ENCODE results near the gene ARHGAP32.

ARHGAP32 gene

DNA sequence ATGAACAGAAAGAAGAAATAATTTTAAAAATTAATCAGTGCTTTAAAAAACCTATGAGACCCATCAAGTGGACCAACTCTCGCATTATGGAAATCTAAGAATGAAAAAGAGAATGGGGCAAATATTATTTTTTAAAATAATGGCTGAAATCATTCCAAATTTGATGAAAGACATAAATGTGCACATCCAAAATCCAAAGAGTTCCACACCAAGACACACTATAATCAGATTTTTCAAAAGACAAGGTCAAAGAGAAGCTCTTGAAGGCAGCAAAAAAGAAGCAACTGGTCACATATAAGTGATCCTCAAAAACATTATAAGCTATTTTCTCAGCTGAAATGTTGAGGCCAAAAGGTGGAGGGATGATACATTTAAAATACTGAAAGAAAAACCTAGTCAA lies 85.3 kb downstream of the ARHGAP32 start:
- H2BK5ac ChIP-seq (ENCODE audit: low read depth, low read length, poor library complexity): no peak overlapping the region
- WGBS (ENCODE audit: extremely low coverage, insufficient coverage, insufficient read length): no CpG with 5 or more reads among the region's 1 CpG
- no peak overlapping the region for H2AK5ac ChIP-seq (ENCODE audit: low read length)

DNA sequence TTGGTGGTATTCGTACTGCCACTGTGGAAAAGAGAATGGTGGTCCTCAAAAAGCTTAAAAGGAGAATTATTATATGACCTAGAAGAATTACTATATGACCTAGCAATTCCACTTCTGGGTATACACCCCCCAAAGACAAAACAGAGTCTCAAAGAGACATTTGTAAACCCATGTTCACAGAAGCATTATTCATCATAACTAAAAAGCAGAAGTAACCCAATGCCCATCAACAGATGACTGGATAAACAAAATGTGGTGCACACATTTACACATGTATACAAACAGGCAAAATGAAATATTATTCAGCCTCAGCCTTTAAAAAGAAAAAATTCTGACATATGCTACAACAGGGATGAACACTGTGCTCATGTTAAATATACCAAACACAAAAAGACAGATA lies 89.4 kb downstream of the ARHGAP32 start:
- Histone ChIP-seq H3K27me3 (ENCODE audit: insufficient read depth, low read length) (no peaks in the 10 kb centered on the region), H3K4me3 (ENCODE audit: low read depth, low read length) (no peak overlapping the region), H3K23ac (ENCODE audit: low read length) (no peak overlapping the region), H3K9me3 (ENCODE audit: insufficient read depth, low read depth, low read length) (peaks cover 3% of the 10 kb centered on the region), H2BK5ac (ENCODE audit: low read depth, low read length, poor library complexity) (no peak overlapping the region), H3K4me1 (ENCODE audit: control insufficient read depth in 1 of 2, insufficient read depth in 2 of 2, low read length in 2 of 2) (no peaks in the 10 kb centered on the region), H3K27ac (ENCODE audit: low read depth, low read length) (no peak overlapping the region), H4K8ac (ENCODE audit: low read depth, low read length) (no peak overlapping the region), H3K79me2 (ENCODE audit: control insufficient read depth, insufficient read depth, low read length, poor library complexity) (no peaks in the 10 kb centered on the region), H2AK5ac (ENCODE audit: low read length) (no peak overlapping the region), H4K12ac (ENCODE audit: low read depth, low read length) (no peak overlapping the region), H2BK120ac (ENCODE audit: insufficient read depth, low read length, poor library complexity) (no peak overlapping the region), H3K14ac (ENCODE audit: low read length) (no peak overlapping the region), H3K18ac (ENCODE audit: low read length) (no peak overlapping the region), H3K4ac (ENCODE audit: low read depth, low read length) (no peak overlapping the region), H3K36me3 (ENCODE audit: control insufficient read depth in 1 of 2, insufficient read depth in 2 of 2, low read length in 2 of 2) (no peaks in the 10 kb centered on the region), H2BK12ac (ENCODE audit: low read length) (no peak overlapping the region), H3K9ac (ENCODE audit: low read length) (no peak overlapping the region), H3K4me2 (ENCODE audit: low read length) (no peak overlapping the region), H2AFZ (ENCODE audit: insufficient read depth, low read length, poor library complexity) (no peak overlapping the region), H3K79me1 (ENCODE audit: low read length) (no peaks in the 10 kb centered on the region), H4K91ac (ENCODE audit: low read depth, low read length) (no peak overlapping the region)
- no peak for DNase-seq
- WGBS (ENCODE audit: extremely low coverage, insufficient coverage, insufficient read length): no CpG with 5 or more reads among the region's 1 CpG

More for the DNA sequence above, 85.3 kb downstream of the ARHGAP32 start:
- no peak for DNase-seq
- no peak overlapping the region for H4K91ac ChIP-seq (ENCODE audit: low read depth, low read length)
- H3K14ac ChIP-seq (ENCODE audit: low read length): no peak overlapping the region
- no peak overlapping the region for H3K18ac ChIP-seq (ENCODE audit: low read length)
- H3K23ac ChIP-seq (ENCODE audit: low read length): no peak overlapping the region
- no peaks in the 10 kb centered on the region for H3K27me3 ChIP-seq (ENCODE audit: insufficient read depth, low read length)
- H3K9ac ChIP-seq (ENCODE audit: low read length): no peak overlapping the region
- H4K8ac ChIP-seq (ENCODE audit: low read depth, low read length): no peak overlapping the region
- H2AFZ ChIP-seq (ENCODE audit: insufficient read depth, low read length, poor library complexity): no peak overlapping the region
- H2BK12ac ChIP-seq (ENCODE audit: low read length): no peak overlapping the region
- H3K4ac ChIP-seq (ENCODE audit: low read depth, low read length): no peak overlapping the region
- no peak overlapping the region for H3K27ac ChIP-seq (ENCODE audit: low read depth, low read length)
- H3K4me2 ChIP-seq (ENCODE audit: low read length): no peak overlapping the region
- H4K12ac ChIP-seq (ENCODE audit: low read depth, low read length): no peak overlapping the region
- H3K4me3 ChIP-seq (ENCODE audit: low read depth, low read length): no peak overlapping the region
- no peaks in the 10 kb centered on the region for H3K9me3 ChIP-seq (ENCODE audit: insufficient read depth, low read depth, low read length)
- no peaks in the 10 kb centered on the region for H3K79me1 ChIP-seq (ENCODE audit: low read length)
- no peaks in the 10 kb centered on the region for H3K4me1 ChIP-seq (ENCODE audit: control insufficient read depth in 1 of 2, insufficient read depth in 2 of 2, low read length in 2 of 2)
- H3K36me3 ChIP-seq (ENCODE audit: control insufficient read depth in 1 of 2, insufficient read depth in 2 of 2, low read length in 2 of 2): no peaks in the 10 kb centered on the region
- H2BK120ac ChIP-seq (ENCODE audit: insufficient read depth, low read length, poor library complexity): no peak overlapping the region
- H3K79me2 ChIP-seq (ENCODE audit: control insufficient read depth, insufficient read depth, low read length, poor library complexity): no peaks in the 10 kb centered on the region

DNA sequence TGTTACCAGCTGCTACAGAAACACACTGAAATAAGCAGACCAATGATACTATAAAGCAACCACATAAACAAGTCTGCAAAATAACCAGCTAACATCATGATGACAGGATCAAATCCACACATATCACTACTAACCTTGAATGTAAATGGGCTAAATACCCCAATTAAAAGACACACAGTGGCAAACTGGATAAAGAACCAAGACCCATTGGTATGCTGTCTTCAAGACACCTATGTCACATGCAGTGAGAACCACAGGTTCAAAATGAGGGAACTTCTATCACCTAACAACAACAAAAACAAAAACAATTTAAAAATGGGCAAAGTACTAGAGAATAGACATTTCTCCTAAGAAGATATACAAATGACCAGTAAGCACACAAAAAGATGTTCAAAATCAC lies 89.9 kb downstream of the ARHGAP32 start:
- H3K4me3 ChIP-seq (ENCODE audit: low read depth, low read length): no peak overlapping the region
- no peak overlapping the region for H4K12ac ChIP-seq (ENCODE audit: low read depth, low read length)
- no peaks in the 10 kb centered on the region for H3K4me1 ChIP-seq (ENCODE audit: control insufficient read depth in 1 of 2, insufficient read depth in 2 of 2, low read length in 2 of 2)
- H3K27ac ChIP-seq (ENCODE audit: low read depth, low read length): no peak overlapping the region
- no peak overlapping the region for H3K9ac ChIP-seq (ENCODE audit: low read length)
- H3K14ac ChIP-seq (ENCODE audit: low read length): no peak overlapping the region
- no peak overlapping the region for H2BK12ac ChIP-seq (ENCODE audit: low read length)
- H3K23ac ChIP-seq (ENCODE audit: low read length): no peak overlapping the region
- H3K79me1 ChIP-seq (ENCODE audit: low read length): no peaks in the 10 kb centered on the region
- H2AK5ac ChIP-seq (ENCODE audit: low read length): no peak overlapping the region
- no peak for DNase-seq
- no peak overlapping the region for H3K18ac ChIP-seq (ENCODE audit: low read length)
- H3K36me3 ChIP-seq (ENCODE audit: control insufficient read depth in 1 of 2, insufficient read depth in 2 of 2, low read length in 2 of 2): no peaks in the 10 kb centered on the region
- no peak overlapping the region for H3K4me2 ChIP-seq (ENCODE audit: low read length)
- H3K9me3 ChIP-seq (ENCODE audit: insufficient read depth, low read depth, low read length): peaks cover 3% of the 10 kb centered on the region
- no peaks in the 10 kb centered on the region for H3K79me2 ChIP-seq (ENCODE audit: control insufficient read depth, insufficient read depth, low read length, poor library complexity)
- H3K4ac ChIP-seq (ENCODE audit: low read depth, low read length): no peak overlapping the region
- no peak overlapping the region for H2BK120ac ChIP-seq (ENCODE audit: insufficient read depth, low read length, poor library complexity)
- H3K27me3 ChIP-seq (ENCODE audit: insufficient read depth, low read length): no peaks in the 10 kb centered on the region
- H4K8ac ChIP-seq (ENCODE audit: low read depth, low read length): no peak overlapping the region
- H4K91ac ChIP-seq (ENCODE audit: low read depth, low read length): no peak overlapping the region
- no peak overlapping the region for H2BK5ac ChIP-seq (ENCODE audit: low read depth, low read length, poor library complexity)
- no peak overlapping the region for H2AFZ ChIP-seq (ENCODE audit: insufficient read depth, low read length, poor library complexity)

DNA sequence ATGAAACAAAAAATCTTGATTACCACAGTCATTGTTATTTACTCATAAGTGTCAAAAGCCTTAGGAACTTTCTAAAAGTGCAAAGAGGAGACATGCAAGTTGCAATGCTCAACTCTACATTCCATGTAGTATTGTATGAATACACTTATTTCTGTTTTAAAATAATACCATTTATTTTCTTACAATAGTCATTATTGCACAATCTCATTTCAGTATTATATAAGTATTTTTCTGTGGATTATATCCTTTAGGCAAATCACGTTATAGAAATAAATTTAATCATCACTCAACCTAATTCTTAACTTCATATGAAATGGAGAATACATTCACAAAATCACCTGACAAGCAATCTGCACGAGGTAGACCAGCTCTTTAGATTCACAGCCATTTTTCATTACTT lies 98.8 kb downstream of the ARHGAP32 start:
- H4K12ac ChIP-seq (ENCODE audit: low read depth, low read length): no peak overlapping the region
- H2AK5ac ChIP-seq (ENCODE audit: low read length): no peak overlapping the region
- no peak overlapping the region for H4K8ac ChIP-seq (ENCODE audit: low read depth, low read length)

More for the DNA sequence above, 98.8 kb downstream of the ARHGAP32 start:
- Histone ChIP-seq H3K14ac (ENCODE audit: low read length) (no peak overlapping the region), H2AFZ (ENCODE audit: insufficient read depth, low read length, poor library complexity) (no peak overlapping the region), H3K4me1 (ENCODE audit: control insufficient read depth in 1 of 2, insufficient read depth in 2 of 2, low read length in 2 of 2) (no peaks in the 10 kb centered on the region), H2BK12ac (ENCODE audit: low read length) (no peak overlapping the region), H3K9ac (ENCODE audit: low read length) (no peak overlapping the region), H3K79me1 (ENCODE audit: low read length) (no peaks in the 10 kb centered on the region), H2BK5ac (ENCODE audit: low read depth, low read length, poor library complexity) (no peak overlapping the region), H3K27ac (ENCODE audit: low read depth, low read length) (no peak overlapping the region), H3K9me3 (ENCODE audit: insufficient read depth, low read depth, low read length) (no peaks in the 10 kb centered on the region), H4K91ac (ENCODE audit: low read depth, low read length) (no peak overlapping the region), H3K36me3 (ENCODE audit: control insufficient read depth in 1 of 2, insufficient read depth in 2 of 2, low read length in 2 of 2) (peaks cover 0 to 2% of the 10 kb centered on the region in 2 experiments), H3K27me3 (ENCODE audit: insufficient read depth, low read length) (no peaks in the 10 kb centered on the region), H3K4me3 (ENCODE audit: low read depth, low read length) (no peak overlapping the region), H3K4me2 (ENCODE audit: low read length) (no peak overlapping the region), H2BK120ac (ENCODE audit: insufficient read depth, low read length, poor library complexity) (no peak overlapping the region), H3K4ac (ENCODE audit: low read depth, low read length) (no peak overlapping the region), H3K18ac (ENCODE audit: low read length) (no peak overlapping the region), H3K79me2 (ENCODE audit: control insufficient read depth, insufficient read depth, low read length, poor library complexity) (no peaks in the 10 kb centered on the region), H3K23ac (ENCODE audit: low read length) (no peak overlapping the region)
- no CpG with 5 or more reads among the region's 2 CpGs for WGBS (ENCODE audit: extremely low coverage, insufficient coverage, insufficient read length)
- no peak for DNase-seq
